SK-N-SH (cell line): ENCODE results near the gene TTN. TPM values are rescaled to one million over a fixed set of nuclear protein-coding genes. Genes with fewer than 3 reads are reported as not detected.

ENCODE experiments used
- CTCF ChIA-PET: fragments of 300-600, 350-600 bp; formaldehyde crosslinking; extraction: SDS; loops from one replicate; lab custom pipeline; 2021; lab: Yijun Ruan, JAX
- POLR2A ChIA-PET: fragments of 350-600 bp; sonication (Branson Sonifier 250); formaldehyde crosslinking; extraction: SDS; loops from one replicate; lab custom pipeline; 2020; ENCODE audit warnings: antibody characterized with exemption, inconsistent platforms; lab: Yijun Ruan, JAX
- DNase-seq: peaks from one replicate; pipeline ENCODE4 v3.0.0; 2012
- H2AFZ ChIP-seq: fragments of 200-600 bp; sonication (generic); 2 replicates; pipeline ENCODE4 v1.8.1; 2016; ENCODE audit warnings: antibody characterized with exemption, mild to moderate bottlenecking, low read depth
- H3F3A ChIP-seq: fragments of 200-600 bp; sonication (generic); replicated peaks from 2 replicates; pipeline ENCODE3; 2016; ENCODE audit warnings: antibody characterized with exemption, mild to moderate bottlenecking; ENCODE audit not compliant: insufficient read depth
- H3K27ac ChIP-seq, 2 experiments: fragments of 200-500 bp in 1 of 2; fragments of 200-600 bp in 1 of 2; sonication (Bioruptor generic) in 1 of 2; sonication (generic), shearing (Covaris generic) in 1 of 2; 2 replicates each; pipeline versions ENCODE4 v1.5.1 to v1.6.1; 2014 to 2016; ENCODE audit warnings: low read depth in 2 of 2, inconsistent platforms in 1 of 2, low read length in 1 of 2, mild to moderate bottlenecking in 1 of 2, mixed read lengths in 1 of 2
- H3K27me3 ChIP-seq: fragments of 200-600 bp; sonication (generic), shearing (Covaris generic); 2 replicates; pipeline ENCODE4 v1.6.1; 2016; ENCODE audit warnings: mixed run types; ENCODE audit not compliant: insufficient read depth
- H3K36me3 ChIP-seq, 2 experiments: fragments of 200-500 bp in 1 of 2; fragments of 200-600 bp in 1 of 2; sonication (Bioruptor generic) in 1 of 2; sonication (generic) in 1 of 2; replicated peaks in 1 of 2; 2 replicates each; pipeline versions ENCODE3 to v1.5.1; 2014 to 2016; ENCODE audit warnings: low read length in 1 of 2, mild to moderate bottlenecking in 1 of 2; ENCODE audit not compliant: insufficient read depth in 2 of 2, control insufficient read depth in 1 of 2
- H3K4me1 ChIP-seq, 2 experiments: fragments of 200-500 bp in 1 of 2; fragments of 200-600 bp in 1 of 2; sonication (Bioruptor generic) in 1 of 2; sonication (generic), shearing (Covaris generic) in 1 of 2; 2 replicates each; pipeline versions ENCODE4 v1.5.1 to v1.6.1; 2014 to 2016; ENCODE audit warnings: low read depth in 1 of 2, low read length in 1 of 2, mixed run types in 1 of 2; ENCODE audit not compliant: insufficient read depth in 2 of 2, control insufficient read depth in 1 of 2
- H3K4me2 ChIP-seq: fragments of 200-600 bp; sonication (generic), shearing (Covaris generic); 2 replicates; pipeline ENCODE4 v1.6.1; 2017; ENCODE audit warnings: mixed run types
- H3K4me3 ChIP-seq, 2 experiments: fragments of 200-500 bp in 1 of 2; fragments of 200-600 bp in 1 of 2; sonication (Bioruptor generic) in 1 of 2; sonication (generic), shearing (Covaris generic) in 1 of 2; 2 replicates each; pipeline versions ENCODE4 v1.5.1 to v1.8.1; 2014 to 2016; ENCODE audit warnings: low read depth in 2 of 2, inconsistent platforms in 1 of 2, low read length in 1 of 2, mild to moderate bottlenecking in 1 of 2, mixed read lengths in 1 of 2, moderate library complexity in 1 of 2
- H3K79me2 ChIP-seq: fragments of 200-600 bp; sonication (generic); 2 replicates; pipeline ENCODE4 v1.8.1; 2017; ENCODE audit warnings: mild to moderate bottlenecking; ENCODE audit not compliant: insufficient read depth
- H3K9ac ChIP-seq: fragments of 200-600 bp; sonication (generic); 2 replicates; pipeline ENCODE4 v1.6.1; 2017; ENCODE audit warnings: mixed run types
- H3K9me2 ChIP-seq: fragments of 200-600 bp; sonication (generic); 2 replicates; pipeline ENCODE4 v1.6.1; 2017; ENCODE audit warnings: mixed run types
- H3K9me3 ChIP-seq: fragments of 200-600 bp; sonication (generic); 2 replicates; pipeline ENCODE4 v1.6.1; 2017; ENCODE audit warnings: mixed run types, mild to moderate bottlenecking, moderate library complexity
- H4K20me1 ChIP-seq: fragments of 200-600 bp; sonication (generic); 2 replicates; pipeline ENCODE4 v1.6.1; 2017; ENCODE audit warnings: mild to moderate bottlenecking, mixed run types; ENCODE audit not compliant: insufficient read depth
- CTCF ChIP-seq: fragments of 200-600 bp; sonication (generic); IDR thresholded peaks from 2 replicates; pipeline ENCODE4 v1.6.1; 2017; ENCODE audit warnings: antibody characterized with exemption, mild to moderate bottlenecking, moderate library complexity
- EP300 ChIP-seq, 2 experiments: IDR thresholded peaks; 2 replicates each; pipeline versions ENCODE4 v1.4.0 to v1.6.1; 2012; ENCODE audit warnings: borderline replicate concordance in 1 of 2, low read depth in 1 of 2, low read length in 1 of 2
- EZH2phosphoT487 ChIP-seq: fragments of 200-600 bp; sonication (generic); IDR thresholded peaks from 2 replicates; pipeline ENCODE4 v1.6.1; 2017; ENCODE audit warnings: low read depth, mixed run types, mild to moderate bottlenecking, antibody characterized with exemption, moderate library complexity, borderline replicate concordance
- FOXJ3 ChIP-seq: sonication (generic); formaldehyde crosslinking; IDR thresholded peaks from 2 replicates; pipeline ENCODE4 v1.5.1; 2020; ENCODE audit warnings: mild to moderate bottlenecking, missing genetic modification reagents
- GABPA ChIP-seq: IDR thresholded peaks from 2 replicates; pipeline ENCODE4 v1.4.0; 2012; ENCODE audit warnings: low read depth, mild to moderate bottlenecking
- MAX ChIP-seq: IDR thresholded peaks from 2 replicates; pipeline ENCODE4 v1.4.0; 2012; ENCODE audit warnings: low read depth
- MEF2A ChIP-seq: IDR thresholded peaks from 2 replicates; pipeline ENCODE4 v1.4.0; 2012; ENCODE audit warnings: low read depth, borderline replicate concordance
- NFIC ChIP-seq: IDR thresholded peaks from 2 replicates; pipeline ENCODE4 v1.4.0; 2012; ENCODE audit warnings: borderline replicate concordance
- NRF1 ChIP-seq: IDR thresholded peaks from 2 replicates; pipeline ENCODE4 v1.6.1; 2012; ENCODE audit warnings: low read depth, mild to moderate bottlenecking, low read length
- PBX3 ChIP-seq: IDR thresholded peaks from 2 replicates; pipeline ENCODE4; 2012
- POLR2AphosphoS5 ChIP-seq: IDR thresholded peaks from 2 replicates; pipeline ENCODE4 v1.6.1; 2012; ENCODE audit warnings: low read depth, low read length
- RFX5 ChIP-seq: IDR thresholded peaks from 2 replicates; pipeline ENCODE4 v1.6.1; 2012; ENCODE audit warnings: mild to moderate bottlenecking, improper control_type of control experiment, low read length
- RXRA ChIP-seq: IDR thresholded peaks from 2 replicates; pipeline ENCODE4 v1.4.0; 2012; ENCODE audit warnings: low read depth, mild to moderate bottlenecking, borderline replicate concordance
- SIN3A ChIP-seq: IDR thresholded peaks from 2 replicates; pipeline ENCODE4 v1.6.1; 2012; ENCODE audit warnings: low read depth, mild to moderate bottlenecking, low read length, moderate library complexity, borderline replicate concordance
- SMC3 ChIP-seq: IDR thresholded peaks from 2 replicates; pipeline ENCODE4 v1.6.1; 2012; ENCODE audit warnings: low read depth, low read length, improper control_type of control experiment
- TCF12 ChIP-seq: IDR thresholded peaks from 2 replicates; pipeline ENCODE4 v1.4.0; 2012
- TEAD4 ChIP-seq: IDR thresholded peaks from 2 replicates; pipeline ENCODE4 v1.4.0; 2012; ENCODE audit warnings: mild to moderate bottlenecking, borderline replicate concordance; ENCODE audit not compliant: insufficient read depth
- USF1 ChIP-seq: IDR thresholded peaks from 2 replicates; pipeline ENCODE4 v1.4.0; 2012; ENCODE audit warnings: low read depth, borderline replicate concordance
- USF2 ChIP-seq: fragments of 150-350 bp; IDR thresholded peaks from 2 replicates; pipeline ENCODE4 v1.6.1; 2017; ENCODE audit warnings: antibody characterized with exemption, low read length, low read depth, borderline replicate concordance
- WGBS: methylation state at CpG from one replicate; pipeline ENCODE4 v1.1.6; 2017; ENCODE audit warnings: low lambda C conversion rate; 5-methylcytosine and 5-hydroxymethylcytosine counted together
- polyA plus RNA-seq, 3 experiments: library from polyadenylated mRNA; depleted of rRNA; stranded (reverse); fragments of >200 nt; gene quantifications; 2 replicates each; pipeline ENCODE4 v1.2.3, GENCODE V29; 2012

The TTN gene
- polyA plus RNA-seq, 1 of the 3 experiments (the other 2 are of a cell fraction) = 0.08 TPM

- H3K27me3 ChIP-seq = no peaks in the 10 kb centered on the region; the same call in 1 of the 2 replicates
- WGBS = 59% methylated on average over 5 of the region's 5 CpGs
- ChIA-PET CTCF (interaction anchor here (0.8 kb wide), 1 partner anchor 50 kb away, joined by 3 read pairs; no protein-coding TSS in a partner anchor), POLR2A (no interaction called here)
- no peak overlapping the region for H3K4me2 ChIP-seq
- DNase-seq = no peak
- no peaks in the 10 kb centered on the region for H3K4me1 ChIP-seq
- no peaks in the 10 kb centered on the region for H3K36me3 ChIP-seq
- H3K27ac ChIP-seq = no peak overlapping the region
- no peak overlapping the region for H3K9ac ChIP-seq
- H2AFZ ChIP-seq = no peak overlapping the region
- TF ChIP-seq GABPA (no peak), MEF2A (no peak), RXRA (no peak), USF2 (no peak), EZH2phosphoT487 (no peak), TEAD4 (no peak), NFIC (no peak), FOXJ3 (CRISPR knock-in tag) (no peak), EP300 (IDR thresholded peaks at IDR 0.05; ENCODE audit: borderline replicate concordance in 1 of 2, low read depth in 1 of 2, low read length in 1 of 2) (no peak), SIN3A (no peak), SMC3 (no peak), USF1 (no peak), MAX (no peak), RFX5 (no peak), TCF12 (no peak), CTCF (no peak), POLR2AphosphoS5 (no peak), PBX3 (no peak), NRF1 (no peak)
- no peaks in the 10 kb centered on the region for H3K79me2 ChIP-seq
- no peaks in the 10 kb centered on the region for H3F3A ChIP-seq
- no peak overlapping the region; a peak in 1 of 4 replicates for H3K4me3 ChIP-seq
- H3K9me3 ChIP-seq = no peaks in the 10 kb centered on the region
- no peaks in the 10 kb centered on the region for H3K9me2 ChIP-seq
- no peaks in the 10 kb centered on the region for H4K20me1 ChIP-seq
Measured at GRCh38 chr2:178650554-178650953, 156.7 kb downstream of the TTN start.
